Measurements from ENCODE around the gene GGA1.

DNA sequence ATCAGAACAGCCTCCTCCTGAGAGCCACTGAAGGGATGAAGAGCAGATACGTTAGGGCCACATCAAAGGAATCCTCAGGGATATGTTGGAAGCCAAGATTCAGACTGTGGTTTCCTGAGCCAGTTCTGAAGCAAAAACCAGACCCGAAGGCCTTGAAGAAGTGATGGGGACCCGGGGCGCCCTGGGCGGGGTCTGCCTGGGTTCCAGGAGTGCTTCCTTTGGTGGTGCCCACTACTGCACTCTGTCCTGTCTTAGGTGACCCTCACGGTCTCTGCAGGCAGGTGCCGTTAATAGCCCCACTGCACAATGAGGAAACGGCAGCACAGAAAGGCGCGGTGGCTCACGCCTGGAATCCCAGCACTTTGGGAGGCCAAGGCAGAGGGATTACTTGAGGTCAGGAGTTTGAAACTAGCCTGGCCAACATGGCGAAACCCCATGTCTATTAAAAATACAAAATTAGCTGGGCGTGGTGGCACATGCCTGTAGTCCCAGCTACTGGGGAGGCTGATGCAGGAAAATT lies 18.0 kb downstream of the GGA1 start:
- TF ChIP-seq CTCF (IDR thresholded peaks at IDR 0.05) (no peak), POLR2A (IDR thresholded peaks at IDR 0.05) (no peak)

Data from heart left ventricle (tissue), 13 donors.